Fibroblast of skin of abdomen (primary cell): ENCODE measurements around the gene NDUFV3. TPM values are rescaled to one million over a fixed set of nuclear protein-coding genes. Genes with fewer than 3 reads are reported as not detected.
A peak's percentile ranks its signal among the peaks of the same experiment; 100 is the strongest.
"Not testable (repeated sequence)": the region's sequence is repeated elsewhere in the genome, so short reads cannot be mapped to it uniquely, and the experiment has no call there.

Source experiments
- DNase-seq: peaks from one replicate; pipeline ENCODE4 v3.0.0-alpha.2; 2013
- polyA plus RNA-seq, 2 experiments: library from polyadenylated mRNA; unstranded; fragments of 120-200 nt; gene quantifications; one replicate each; pipeline ENCODE4 v1.2.1, GENCODE V29; 2013; ENCODE audit not compliant: insufficient read length in 2 of 2

NDUFV3 gene
- polyA plus RNA-seq (2013, experiment 1 of 2; ENCODE audit: insufficient read length) = 21.3 TPM
- polyA plus RNA-seq (2013, experiment 2 of 2; ENCODE audit: insufficient read length) = 22.0 TPM

DNA sequence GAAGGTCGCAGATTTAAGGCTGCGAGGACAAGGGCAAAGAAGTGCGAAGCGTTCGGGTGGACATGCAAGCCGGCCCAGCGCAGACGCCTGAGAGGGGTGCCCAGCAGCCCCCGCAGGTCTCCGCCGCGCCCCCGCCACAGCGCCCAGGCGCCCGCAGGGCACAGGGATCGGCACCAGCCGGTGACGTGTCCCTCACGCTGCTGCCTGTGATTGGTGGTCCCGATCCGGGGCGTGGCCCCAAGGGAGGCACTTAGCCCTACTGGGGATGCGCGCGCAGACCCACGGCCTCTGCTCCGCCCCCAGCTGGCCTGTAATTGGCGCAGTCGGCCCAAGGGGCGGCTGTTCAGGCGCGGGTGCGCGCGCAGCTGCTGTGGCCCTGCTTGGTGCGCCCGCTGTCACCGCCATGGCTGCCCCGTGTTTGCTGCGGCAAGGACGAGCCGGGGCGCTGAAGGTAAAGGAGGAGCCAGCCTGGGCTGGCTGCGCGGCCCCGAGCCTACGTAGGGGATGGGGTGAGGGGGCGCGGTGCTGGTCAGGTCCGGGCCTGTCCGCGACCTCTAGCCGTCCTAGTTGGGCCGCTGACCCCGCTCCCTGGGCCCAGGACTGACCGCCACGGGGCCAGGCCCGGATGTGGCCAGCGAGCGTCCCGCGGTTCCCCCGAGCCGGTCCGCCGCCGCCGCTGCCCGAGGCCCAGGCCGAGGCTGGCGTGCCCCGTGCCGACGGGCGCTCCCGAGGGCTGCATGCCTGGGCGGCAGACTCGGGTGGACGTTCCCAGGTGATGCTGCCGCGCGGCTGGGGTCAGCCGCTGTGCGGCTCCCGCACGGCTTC is at the start of gene NDUFV3:
Gene NDUFV3, plus strand, starts transcription at position 379 of the 825 bp plus-strand sequence. Its CDS starts 25 bp downstream, at position 404.
- peak; percentile 98 for DNase-seq

- DNase-seq = no peak
Observed at GRCh38 chr21:42844411-42845113, 48.5 kb upstream of the NDUFV3 start.

DNA sequence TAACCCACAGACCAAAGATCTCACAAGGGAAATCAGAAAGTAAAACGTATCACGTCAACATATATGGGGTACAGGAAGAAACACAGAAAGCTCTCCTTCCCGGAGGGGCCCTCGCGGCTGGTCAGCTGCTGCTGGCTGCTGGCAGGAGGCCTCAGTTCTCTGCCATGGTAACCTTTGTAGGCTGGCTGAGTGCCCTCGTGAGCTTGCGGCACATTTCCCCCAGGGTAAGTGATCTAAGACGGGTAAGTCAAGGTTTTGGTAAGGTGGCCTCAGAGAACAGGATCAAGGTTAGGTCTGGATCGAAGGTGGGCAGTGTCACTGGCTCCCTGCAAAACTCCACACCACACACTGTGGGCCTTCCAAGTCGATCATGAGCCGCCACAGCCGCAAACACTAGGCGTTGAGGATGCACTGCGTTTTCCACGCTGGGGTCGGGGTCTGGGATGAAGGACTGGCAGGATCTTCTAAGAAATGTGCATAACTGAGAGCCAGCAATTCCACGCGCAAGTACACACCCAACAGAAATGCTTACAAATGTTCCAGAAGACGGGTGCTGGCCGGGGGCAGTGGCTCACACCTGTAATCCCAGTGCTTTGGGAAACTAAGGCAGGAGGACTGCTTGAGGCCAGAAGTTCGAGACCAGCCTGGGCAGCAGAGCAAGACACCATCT is 47.7 kb upstream of the NDUFV3 start:
- DNase-seq = no peak

DNA sequence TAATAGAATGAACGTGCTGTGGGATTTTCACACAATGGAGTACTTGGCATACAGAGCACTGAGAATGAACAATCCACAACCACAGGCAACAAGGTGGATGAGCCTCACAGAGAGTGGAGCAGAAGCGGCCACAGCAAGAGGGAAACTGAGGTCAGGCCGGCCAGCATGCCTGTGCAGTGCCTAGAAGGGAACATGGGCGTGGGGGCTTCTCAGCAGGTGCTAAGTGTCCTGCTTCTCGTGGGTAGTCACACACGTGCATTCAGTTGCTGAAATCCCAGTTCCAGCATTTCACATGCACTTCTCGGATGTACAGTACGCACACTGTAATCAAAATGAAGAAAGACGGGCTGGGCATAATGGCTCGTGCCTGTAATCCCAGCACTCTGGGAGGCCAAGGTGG is 46.9 kb upstream of the NDUFV3 start:
- no peak for DNase-seq

- DNase-seq = no peak
Observed at GRCh38 chr21:42847051-42847707, 45.9 kb upstream of the NDUFV3 start.

DNA sequence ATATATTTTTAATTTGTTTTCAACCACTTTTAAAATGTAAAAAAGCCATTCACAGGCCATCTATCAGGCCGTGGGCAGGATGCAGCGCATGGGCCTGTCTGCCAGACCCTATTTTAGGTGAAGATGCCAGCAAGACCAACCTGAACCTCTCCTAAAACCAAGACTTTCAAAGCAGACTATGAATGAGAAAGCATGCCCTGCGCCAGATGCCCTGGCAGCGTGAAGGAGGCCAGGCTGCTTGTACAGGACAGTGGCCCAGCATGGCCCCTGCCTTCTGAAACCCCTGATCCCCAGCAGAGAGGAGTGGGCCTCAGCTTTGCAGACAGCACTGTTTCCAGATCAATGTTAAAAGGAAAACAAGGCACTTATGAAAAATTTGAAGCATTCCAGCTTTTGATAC is 45.4 kb upstream of the NDUFV3 start:
- DNase-seq = no peak

DNA sequence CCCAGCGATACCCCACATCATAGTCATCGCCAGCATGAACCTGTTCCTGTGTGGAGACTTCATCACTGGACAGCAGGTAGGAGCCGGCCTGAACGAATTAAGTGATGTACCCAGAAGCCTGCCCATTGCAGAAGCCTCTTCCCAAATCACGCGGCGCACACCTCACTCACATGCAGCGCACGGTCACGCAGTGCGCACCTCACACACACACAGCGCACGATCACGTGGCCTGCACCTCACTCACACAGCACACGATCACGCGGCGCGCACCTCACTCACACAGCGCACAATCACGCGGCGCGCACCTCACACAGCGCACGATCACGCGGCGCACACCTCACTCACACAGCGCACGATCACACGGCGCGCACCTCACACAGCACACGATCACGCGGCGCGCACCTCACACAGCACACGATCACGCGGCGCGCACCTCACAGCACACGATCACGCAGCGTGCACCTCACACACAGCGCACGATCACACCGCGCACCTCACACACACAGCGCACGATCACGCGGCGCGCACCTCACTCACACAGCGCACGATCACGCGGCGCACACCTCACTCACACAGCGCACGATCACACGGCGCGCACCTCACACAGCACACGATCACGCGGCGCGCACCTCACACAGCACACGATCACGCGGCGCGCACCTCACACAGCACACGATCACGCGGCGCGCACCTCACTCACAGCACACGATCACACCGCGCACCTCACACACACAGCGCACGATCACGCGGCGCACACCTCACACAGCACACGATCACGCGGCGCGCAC is 44.8 kb upstream of the NDUFV3 start:
- not testable (repeated sequence) for DNase-seq

DNA sequence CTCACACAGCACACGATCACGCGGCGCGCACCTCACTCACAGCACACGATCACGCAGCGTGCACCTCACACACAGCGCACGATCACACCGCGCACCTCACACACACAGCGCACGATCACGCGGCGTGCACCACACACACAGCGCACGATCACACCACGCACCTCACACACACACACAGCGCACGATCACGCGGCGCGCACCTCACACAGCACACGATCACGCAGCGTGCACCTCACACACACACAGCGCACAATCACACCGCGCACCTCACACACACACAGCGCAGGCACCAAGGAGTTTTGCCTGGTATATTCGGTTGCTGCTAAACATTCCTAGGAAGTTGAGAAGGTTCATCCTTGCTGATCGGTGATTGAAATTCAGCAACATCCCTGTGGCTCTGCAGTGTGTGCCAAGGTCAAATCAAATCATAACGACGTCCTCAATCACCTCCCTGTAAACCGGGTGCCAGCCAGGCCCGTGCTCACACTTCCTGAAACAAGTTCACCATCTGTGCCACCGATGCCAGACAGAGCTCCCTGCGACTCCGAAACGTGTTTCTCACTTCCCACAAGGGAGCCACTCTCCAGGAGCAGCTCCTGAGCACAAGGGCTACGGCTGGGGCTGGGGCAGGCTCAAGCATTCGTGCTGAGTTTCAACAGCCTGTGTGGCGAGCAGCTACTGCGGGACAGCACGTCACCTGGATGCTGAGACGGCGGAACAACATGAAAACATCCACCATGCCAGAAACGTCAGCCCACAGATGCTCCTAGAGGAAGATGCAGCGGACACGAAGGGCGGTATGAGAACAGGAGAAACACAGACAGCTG is 44.0 kb upstream of the NDUFV3 start:
- DNase-seq = no peak

DNA sequence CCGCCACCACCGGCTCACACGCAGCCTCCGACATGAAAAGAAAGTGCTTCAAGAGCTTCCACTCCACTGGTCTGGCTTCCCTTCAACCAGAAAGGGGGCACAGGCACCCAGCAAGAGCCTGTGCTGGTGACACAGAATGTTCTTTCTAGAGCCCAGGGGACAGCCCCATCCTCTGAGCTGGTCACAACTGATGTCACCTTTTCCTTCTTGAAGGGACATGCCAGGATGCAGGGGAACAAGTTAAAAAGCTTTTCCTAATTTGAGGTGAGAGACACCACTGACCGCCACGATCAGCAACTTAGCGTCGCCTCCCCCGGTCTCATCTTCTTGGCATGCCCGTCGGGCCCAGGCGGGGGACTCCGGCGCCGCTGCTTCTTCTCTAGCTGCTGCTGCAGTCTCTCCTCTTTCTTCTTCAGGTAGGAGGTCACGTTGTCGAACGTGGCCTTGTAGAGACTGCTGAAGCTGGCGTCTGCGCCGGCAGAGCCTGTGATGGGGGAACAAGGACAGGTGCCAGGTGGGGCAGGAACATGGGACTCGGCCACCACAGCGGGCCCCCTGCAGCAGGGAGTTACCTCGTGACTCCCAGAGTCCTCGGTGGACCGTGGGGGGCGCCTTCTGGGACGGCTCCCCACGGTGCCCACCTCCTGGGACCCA is 43.2 kb upstream of the NDUFV3 start:
- no peak for DNase-seq

GRCh38 chr21:42850463-42850862 is 42.6 kb upstream of the NDUFV3 start:
- DNase-seq = no peak

- DNase-seq = no peak
Observed at GRCh38 chr21:42850866-42851391, 42.2 kb upstream of the NDUFV3 start.

DNA sequence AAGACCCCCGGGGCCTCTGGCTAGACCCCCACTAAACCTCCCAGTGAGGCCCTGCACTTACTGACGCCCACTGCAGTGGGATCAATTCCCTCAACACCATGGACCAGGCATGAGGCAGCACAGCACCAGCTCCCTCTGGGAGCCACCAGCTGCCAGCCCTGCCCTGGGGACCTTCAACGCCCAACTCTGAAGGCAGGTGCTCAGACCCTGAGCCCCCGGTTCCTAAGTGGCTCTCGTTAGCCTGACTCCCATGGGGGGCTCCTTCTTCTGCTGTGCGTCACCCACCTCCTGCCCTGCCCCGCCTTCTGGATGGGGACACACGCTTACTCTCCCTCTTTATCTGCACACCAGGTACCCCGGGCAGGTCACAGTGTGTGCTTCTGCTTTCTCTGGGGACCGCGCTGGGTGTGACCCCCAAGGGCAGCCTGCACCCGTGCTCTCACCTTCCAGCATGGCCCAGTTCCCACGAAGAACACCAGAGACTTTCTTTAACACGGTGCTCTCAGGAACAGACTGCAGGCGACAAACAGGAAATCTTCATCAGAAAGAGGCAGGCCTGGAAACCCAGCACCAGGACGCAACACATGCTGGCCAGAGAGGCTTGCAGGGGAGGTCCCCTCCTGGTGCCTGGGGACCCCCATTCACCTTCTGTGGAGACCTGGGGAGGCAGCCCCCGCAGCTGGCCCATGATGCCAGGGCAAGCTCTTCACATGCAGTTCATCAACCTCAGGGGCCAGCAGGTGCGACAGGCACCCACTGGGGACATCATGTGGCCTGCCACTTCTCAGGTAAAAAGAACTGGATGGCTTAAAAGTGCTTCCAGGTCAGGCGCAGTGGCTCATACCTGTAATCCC is 41.1 kb upstream of the NDUFV3 start:
- no peak for DNase-seq

- DNase-seq = no peak
Observed at GRCh38 chr21:42852925-42853570, 40.1 kb upstream of the NDUFV3 start.

GRCh38 chr21:42853621-42854020 is 39.5 kb upstream of the NDUFV3 start:
- no peak for DNase-seq

GRCh38 chr21:42854246-42855010 is 38.7 kb upstream of the NDUFV3 start:
- no peak for DNase-seq

GRCh38 chr21:42855171-42855936 is 37.8 kb upstream of the NDUFV3 start:
- no peak for DNase-seq

DNA sequence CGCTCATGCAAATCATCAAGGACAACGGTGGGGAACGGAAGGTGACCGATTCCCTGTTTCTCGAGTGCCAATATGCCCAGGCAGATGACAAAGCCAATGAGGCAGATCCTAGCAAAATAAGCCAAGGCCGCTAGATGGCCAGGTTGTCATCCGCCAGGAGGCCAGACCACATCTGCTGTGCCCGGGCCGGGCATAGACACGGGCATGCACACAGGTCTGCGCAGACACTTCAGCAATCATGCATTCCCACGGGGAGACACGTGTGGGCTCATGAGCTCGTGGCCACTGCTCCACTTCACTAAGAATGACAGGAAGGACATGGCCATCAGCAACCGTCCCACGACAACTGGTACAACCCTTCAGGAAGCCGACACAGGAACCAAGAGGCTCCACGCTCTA is 37.2 kb upstream of the NDUFV3 start:
- DNase-seq = no peak
